GM23338 (cell line): ENCODE measurements around the gene XRCC4. TPM values are rescaled to one million over a fixed set of nuclear protein-coding genes. Genes with fewer than 3 reads are reported as not detected.

ENCODE experiments used
- ATAC-seq: fragments of 200-7000 bp; cut with Tn5 transposase; 3 replicates; pipeline ENCODE4 v1.9.1; 2020
- DNase-seq: peaks from one replicate; pipeline ENCODE4 v3.0.0-alpha.2; 2015; ENCODE audit warnings: low spot score
- H2AFZ ChIP-seq: fragments of 200-600 bp; sonication (generic); 2 replicates; pipeline ENCODE4 v1.8.0; 2016; ENCODE audit warnings: antibody characterized with exemption, mild to moderate bottlenecking, moderate library complexity
- H3F3A ChIP-seq: fragments of 200-600 bp; sonication (generic); replicated peaks from 2 replicates; pipeline ENCODE4 v1.8.0; 2017; ENCODE audit warnings: antibody characterized with exemption, mixed run types, low read depth
- H3K27ac ChIP-seq: fragments of 200-600 bp; sonication (generic); 2 replicates; pipeline ENCODE4 v1.6.1; 2016; ENCODE audit warnings: low read depth
- H3K27me3 ChIP-seq: fragments of 200-600 bp; sonication (generic); 2 replicates; pipeline ENCODE4 v1.8.0; 2016; ENCODE audit warnings: mild to moderate bottlenecking, mixed run types, moderate library complexity; ENCODE audit not compliant: insufficient read depth
- H3K36me3 ChIP-seq: fragments of 200-600 bp; sonication (generic); 2 replicates; pipeline ENCODE4 v1.8.0; 2016; ENCODE audit warnings: mild to moderate bottlenecking; ENCODE audit not compliant: insufficient read depth
- H3K4me1 ChIP-seq: fragments of 200-600 bp; sonication (generic); 2 replicates; pipeline ENCODE4 v1.8.0; 2016; ENCODE audit warnings: mild to moderate bottlenecking, moderate library complexity; ENCODE audit not compliant: insufficient read depth
- H3K4me2 ChIP-seq: fragments of 200-600 bp; sonication (generic); 2 replicates; pipeline ENCODE4 v1.7.1; 2017; ENCODE audit warnings: mixed run types
- H3K4me3 ChIP-seq: fragments of 200-600 bp; sonication (generic); 2 replicates; pipeline ENCODE4 v1.6.1; 2016; ENCODE audit warnings: mixed run types
- H3K79me2 ChIP-seq: fragments of 200-600 bp; sonication (generic); replicated peaks from 2 replicates; pipeline ENCODE4 v1.8.0; 2017; ENCODE audit warnings: mild to moderate bottlenecking; ENCODE audit not compliant: insufficient read depth
- H3K9me2 ChIP-seq: fragments of 200-600 bp; sonication (generic); 2 replicates; pipeline ENCODE4 v1.8.0; 2017; ENCODE audit not compliant: insufficient read depth
- H4K20me1 ChIP-seq: fragments of 200-600 bp; sonication (generic); replicated peaks from 2 replicates; pipeline ENCODE4 v1.8.0; 2017; ENCODE audit warnings: mild to moderate bottlenecking; ENCODE audit not compliant: insufficient read depth
- H3K27ac Mint-ChIP-seq: 2 replicates; pipeline ENCODE4 v1.8.0; 2020; ENCODE audit warnings: inconsistent platforms, mild to moderate bottlenecking, moderate library complexity, mixed read lengths
- H3K27me3 Mint-ChIP-seq: 3 replicates; pipeline ENCODE4 v1.8.0; 2022; ENCODE audit warnings: low read depth, mild to moderate bottlenecking, moderate library complexity, mixed read lengths, inconsistent platforms; ENCODE audit not compliant: insufficient read depth, poor library complexity
- H3K36me3 Mint-ChIP-seq: 3 replicates; pipeline ENCODE4 v1.8.0; 2021; ENCODE audit warnings: low read depth, mild to moderate bottlenecking, inconsistent platforms, moderate library complexity, mixed read lengths
- H3K4me1 Mint-ChIP-seq: 3 replicates; pipeline ENCODE4 v1.8.0; 2020; ENCODE audit warnings: mild to moderate bottlenecking, inconsistent platforms, mixed read lengths
- H3K4me3 Mint-ChIP-seq: 3 replicates; pipeline ENCODE4 v1.8.0; 2021; ENCODE audit warnings: moderate library complexity, mild to moderate bottlenecking, inconsistent platforms, mixed read lengths
- H3K9me3 Mint-ChIP-seq: 3 replicates; pipeline ENCODE4 v1.8.0; 2020; ENCODE audit warnings: moderate library complexity, mild to moderate bottlenecking, inconsistent platforms, mixed read lengths
- CREB1 ChIP-seq: fragments of 250-450 bp; sonication (Bioruptor Pico); IDR thresholded peaks from 2 replicates; pipeline ENCODE4 v1.5.0; 2020; ENCODE audit warnings: low read depth, mild to moderate bottlenecking, moderate library complexity
- CTCF ChIP-seq, 2 experiments: fragments of 200-600 bp in 1 of 2; sonication (generic) in 1 of 2; conservative IDR thresholded peaks; 2 replicates each; pipeline versions ENCODE4 v1.5.1 to v1.6.1; 2016 to 2017; ENCODE audit warnings: antibody characterized with exemption in 2 of 2, low read depth in 2 of 2, mild to moderate bottlenecking in 2 of 2, moderate library complexity in 1 of 2
- ETS1 ChIP-seq: IDR thresholded peaks from 2 replicates; pipeline ENCODE4 v1.6.1; 2016; ENCODE audit warnings: antibody characterized with exemption
- EZH2 ChIP-seq: fragments of 200-600 bp; sonication (generic); IDR thresholded peaks from one replicate; pipeline ENCODE4 v1.8.0; 2017; ENCODE audit warnings: antibody characterized with exemption, mild to moderate bottlenecking, low read depth; ENCODE audit not compliant: unreplicated experiment
- EZH2phosphoT487 ChIP-seq: fragments of 200-600 bp; sonication (generic); IDR thresholded peaks from one replicate; pipeline ENCODE4 v1.8.1; 2018; ENCODE audit warnings: antibody characterized with exemption; ENCODE audit not compliant: unreplicated experiment
- JUNB ChIP-seq: IDR thresholded peaks from one replicate; pipeline ENCODE4 v1.6.1; 2016; ENCODE audit warnings: antibody characterized with exemption; ENCODE audit not compliant: unreplicated experiment
- NANOG ChIP-seq: IDR thresholded peaks from 2 replicates; pipeline ENCODE4 v1.6.1; 2016; ENCODE audit warnings: antibody characterized with exemption, borderline replicate concordance
- POLR2AphosphoS5 ChIP-seq: IDR thresholded peaks from 2 replicates; pipeline ENCODE4 v1.6.1; 2016; ENCODE audit warnings: antibody characterized with exemption, low read depth
- REST ChIP-seq: IDR thresholded peaks from one replicate; pipeline ENCODE4 v1.6.1; 2018; ENCODE audit warnings: antibody characterized with exemption; ENCODE audit not compliant: unreplicated experiment
- STAT1 ChIP-seq: IDR thresholded peaks from one replicate; pipeline ENCODE4 v1.6.1; 2016; ENCODE audit warnings: antibody characterized with exemption; ENCODE audit not compliant: unreplicated experiment
- ZNF114 ChIP-seq: fragments of 250-450 bp; sonication (Bioruptor Pico); IDR thresholded peaks from 2 replicates; pipeline ENCODE4 v1.5.0; 2020; ENCODE audit warnings: mild to moderate bottlenecking, moderate library complexity
- ZNF331 ChIP-seq: fragments of 250-450 bp; sonication (Bioruptor Pico); IDR thresholded peaks from 2 replicates; pipeline ENCODE4 v1.5.0; 2020; ENCODE audit warnings: low read depth, mild to moderate bottlenecking, moderate library complexity
- polyA plus RNA-seq: library from polyadenylated mRNA; unstranded; fragments of >200 nt; fragmentation: Nextera tagmentation; extraction: Ambion mirVana; gene quantifications from 2 replicates; pipeline ENCODE4 v1.2.1, GENCODE V29; 2016
- total RNA-seq: library from RNA; depleted of rRNA; stranded (reverse); fragments of >200 nt; shearing (Covaris generic); gene quantifications from 2 replicates; pipeline ENCODE4 v1.2.3, GENCODE V29; 2014

XRCC4 gene
- total and polyA plus RNA-seq, 2 experiments from 2014 or later: 11.5 to 22.4 TPM

- TF ChIP-seq CTCF (conservative IDR thresholded peaks at IDR 0.05; ENCODE audit: low read depth in 2 of 2) (no peak), NANOG (no peak), ZNF331 (CRISPR knock-in tag) (no peak), JUNB (no peak), STAT1 (no peak), CREB1 (CRISPR knock-in tag) (no peak), ETS1 (no peak)
Observed at GRCh38 chr5:83157163-83157562, 79.8 kb downstream of the XRCC4 start (continued).

GRCh38 chr5:83162601-83163000, 85.3 kb downstream of the XRCC4 start:
- Mint-ChIP-seq H3K9me3 (no peaks in the 10 kb centered on the region), H3K4me1 (peaks cover 8% of the 10 kb centered on the region), H3K4me3 (no peak overlapping the region), H3K27ac (no peak overlapping the region), H3K27me3 (peaks cover 2% of the 10 kb centered on the region), H3K36me3 (no peaks in the 10 kb centered on the region)
- no peak overlapping the region for H2AFZ ChIP-seq
- ATAC-seq (no peak), DNase-seq (no peak)
- no peaks in the 10 kb centered on the region for H3K79me2 ChIP-seq
- H3K36me3 ChIP-seq: no peaks in the 10 kb centered on the region
- H3F3A ChIP-seq: no peaks in the 10 kb centered on the region
- no peak overlapping the region for H3K27ac ChIP-seq
- no peaks in the 10 kb centered on the region; the same call in 1 of the 2 replicates for H3K4me1 ChIP-seq
- no peak overlapping the region for H3K4me3 ChIP-seq
- no peaks in the 10 kb centered on the region for H4K20me1 ChIP-seq
- no peaks in the 10 kb centered on the region for H3K9me2 ChIP-seq
- no peaks in the 10 kb centered on the region for H3K27me3 ChIP-seq
- no peak overlapping the region for H3K4me2 ChIP-seq
- TF ChIP-seq CREB1 (CRISPR knock-in tag) (no peak), STAT1 (no peak), NANOG (no peak), ZNF331 (CRISPR knock-in tag) (no peak), POLR2AphosphoS5 (no peak), ETS1 (no peak), REST (no peak), EZH2 (no peak), ZNF114 (CRISPR knock-in tag) (no peak), JUNB (no peak), EZH2phosphoT487 (no peak)
